Measurements from ENCODE around the gene CCPG1.

Gene CCPG1

GRCh38 chr15:55343168-55343567, 65.0 kb downstream of the CCPG1 start:
- TF ChIP-seq CTCF (IDR thresholded peaks at IDR 0.05; ENCODE audit: low read depth, low read length), result no peak
- no peak for TF ChIP-seq EZH2phosphoT487 (IDR thresholded peaks at IDR 0.05; ENCODE audit: low read depth)
- no peaks in the 10 kb centered on the region for H4K20me1 ChIP-seq (ENCODE audit: insufficient read depth, low read length)

DNA sequence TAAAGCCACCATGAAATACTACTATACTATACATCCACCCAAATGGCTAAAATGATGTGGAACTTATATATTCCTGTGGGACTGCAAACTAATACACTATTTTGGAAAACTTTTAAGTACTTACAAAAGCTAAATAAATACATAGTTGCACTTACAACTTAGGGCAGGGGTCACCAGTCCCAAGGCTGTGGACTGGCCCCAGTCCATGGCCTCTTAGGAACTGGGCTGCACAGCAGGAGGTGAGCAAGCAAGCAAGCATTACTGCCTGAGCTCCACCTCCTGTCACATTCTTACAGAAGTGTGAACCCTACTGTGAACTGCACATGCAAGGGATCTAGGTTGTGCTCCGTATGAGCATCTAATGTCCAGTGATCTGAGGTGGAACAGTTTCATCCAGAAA, 71.0 kb downstream of the CCPG1 start:
- no peaks in the 10 kb centered on the region for H3K27me3 ChIP-seq (ENCODE audit: low read depth, low read length)
- no peaks in the 10 kb centered on the region for H3K9me3 ChIP-seq (ENCODE audit: insufficient read depth, low read length)
- no peak overlapping the region for H3K27ac ChIP-seq (ENCODE audit: low read length)
- no peak overlapping the region for H3K9ac ChIP-seq (ENCODE audit: low read length)
- TF ChIP-seq CTCF (IDR thresholded peaks at IDR 0.05; ENCODE audit: low read depth, low read length) (no peak), EZH2phosphoT487 (IDR thresholded peaks at IDR 0.05; ENCODE audit: low read depth) (no peak)
- no peaks in the 10 kb centered on the region for H3K4me1 ChIP-seq (ENCODE audit: low read length)
- H2AFZ ChIP-seq (ENCODE audit: low read depth, low read length), result no peak overlapping the region
- no peaks in the 10 kb centered on the region for H3K79me2 ChIP-seq (ENCODE audit: low read length)
- H3K4me3 ChIP-seq (ENCODE audit: low read length), result no peak overlapping the region
- no peaks in the 10 kb centered on the region for H4K20me1 ChIP-seq (ENCODE audit: insufficient read depth, low read length)
- H3K4me2 ChIP-seq (ENCODE audit: low read length), result no peak overlapping the region
- H3K36me3 ChIP-seq (replicated peaks; ENCODE audit: low read depth, low read length), result peaks cover 25% of the 10 kb centered on the region

More at GRCh38 chr15:55343168-55343567, 65.0 kb downstream of the CCPG1 start:
- H3K36me3 ChIP-seq (replicated peaks; ENCODE audit: low read depth, low read length), result peaks cover 15% of the 10 kb centered on the region
- H2AFZ ChIP-seq (ENCODE audit: low read depth, low read length), result no peak overlapping the region
- H3K9me3 ChIP-seq (ENCODE audit: insufficient read depth, low read length), result no peaks in the 10 kb centered on the region
- no peak overlapping the region for H3K4me2 ChIP-seq (ENCODE audit: low read length)
- no peak overlapping the region for H3K4me3 ChIP-seq (ENCODE audit: low read length)
- no peak overlapping the region for H3K9ac ChIP-seq (ENCODE audit: low read length)
- H3K27me3 ChIP-seq (ENCODE audit: low read depth, low read length), result no peaks in the 10 kb centered on the region
- no peak overlapping the region for H3K27ac ChIP-seq (ENCODE audit: low read length)
- H3K4me1 ChIP-seq (ENCODE audit: low read length), result no peaks in the 10 kb centered on the region
- H3K79me2 ChIP-seq (ENCODE audit: low read length), result no peaks in the 10 kb centered on the region

- H3K4me3 ChIP-seq (ENCODE audit: low read length), result no peak overlapping the region
- H3K79me2 ChIP-seq (ENCODE audit: low read length), result no peaks in the 10 kb centered on the region
- no peaks in the 10 kb centered on the region for H4K20me1 ChIP-seq (ENCODE audit: insufficient read depth, low read length)
- peaks cover 34% of the 10 kb centered on the region for H3K36me3 ChIP-seq (replicated peaks; ENCODE audit: low read depth, low read length)
- H3K27ac ChIP-seq (ENCODE audit: low read length), result no peak overlapping the region
- no peaks in the 10 kb centered on the region for H3K4me1 ChIP-seq (ENCODE audit: low read length)
- no peak overlapping the region for H2AFZ ChIP-seq (ENCODE audit: low read depth, low read length)
- H3K9me3 ChIP-seq (ENCODE audit: insufficient read depth, low read length), result no peaks in the 10 kb centered on the region
- no peak overlapping the region for H3K9ac ChIP-seq (ENCODE audit: low read length)
- no peak overlapping the region for H3K4me2 ChIP-seq (ENCODE audit: low read length)
- H3K27me3 ChIP-seq (ENCODE audit: low read depth, low read length), result no peaks in the 10 kb centered on the region
- TF ChIP-seq CTCF (IDR thresholded peaks at IDR 0.05; ENCODE audit: low read depth, low read length), result no peak
- TF ChIP-seq EZH2phosphoT487 (IDR thresholded peaks at IDR 0.05; ENCODE audit: low read depth), result no peak
Measured at GRCh38 chr15:55334997-55335396, 73.2 kb downstream of the CCPG1 start.

DNA sequence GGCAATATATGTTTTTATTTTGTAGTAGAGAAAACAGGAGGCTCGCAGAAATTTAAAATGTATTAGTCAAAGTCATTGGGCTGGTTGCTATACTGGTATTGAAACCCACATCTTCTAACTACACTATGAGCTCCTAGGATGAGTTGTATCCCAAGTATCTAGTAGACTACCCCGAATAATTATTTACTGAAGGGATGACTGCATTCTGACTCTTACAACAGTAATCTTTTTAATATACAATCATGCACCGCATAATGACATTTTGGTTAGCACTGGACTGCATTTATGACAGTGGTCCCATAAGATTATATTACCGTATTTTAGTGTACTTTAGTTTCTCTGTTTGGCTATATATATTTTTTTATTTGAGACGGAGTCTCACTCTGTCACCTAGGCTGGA, 73.8 kb downstream of the CCPG1 start:
- no peak overlapping the region for H3K9ac ChIP-seq (ENCODE audit: low read length)
- H4K20me1 ChIP-seq (ENCODE audit: insufficient read depth, low read length), result no peaks in the 10 kb centered on the region
- no peak overlapping the region for H3K4me3 ChIP-seq (ENCODE audit: low read length)
- peaks cover 37% of the 10 kb centered on the region for H3K36me3 ChIP-seq (replicated peaks; ENCODE audit: low read depth, low read length)
- H3K27ac ChIP-seq (ENCODE audit: low read length), result no peak overlapping the region
- TF ChIP-seq EZH2phosphoT487 (IDR thresholded peaks at IDR 0.05; ENCODE audit: low read depth), result no peak
- no peak for TF ChIP-seq CTCF (IDR thresholded peaks at IDR 0.05; ENCODE audit: low read depth, low read length)
- no peaks in the 10 kb centered on the region for H3K9me3 ChIP-seq (ENCODE audit: insufficient read depth, low read length)
- no peak overlapping the region for H2AFZ ChIP-seq (ENCODE audit: low read depth, low read length)
- no peaks in the 10 kb centered on the region for H3K4me1 ChIP-seq (ENCODE audit: low read length)
- H3K27me3 ChIP-seq (ENCODE audit: low read depth, low read length), result no peaks in the 10 kb centered on the region
- H3K4me2 ChIP-seq (ENCODE audit: low read length), result no peak overlapping the region
- H3K79me2 ChIP-seq (ENCODE audit: low read length), result no peaks in the 10 kb centered on the region

Measured in OCI-LY3 (cell line).